ENCODE results near the gene ZDHHC22.

ZDHHC22 gene

GRCh38 chr14:77161011-77161410, 19.4 kb upstream of the ZDHHC22 start:
- no peaks in the 10 kb centered on the region for H3K79me2 ChIP-seq (ENCODE audit: insufficient read depth, low read length)
- H2AFZ ChIP-seq (ENCODE audit: low read depth, low read length, severe bottlenecking): no peak overlapping the region
- H3K9me3 ChIP-seq (ENCODE audit: insufficient read depth, low read length): no peaks in the 10 kb centered on the region
- no peak overlapping the region for H3K4me3 ChIP-seq (ENCODE audit: insufficient read depth, low read length, poor library complexity, severe bottlenecking)
- no peaks in the 10 kb centered on the region for H3K36me3 ChIP-seq (ENCODE audit: low read length)
- H3K9ac ChIP-seq (ENCODE audit: low read length): no peak overlapping the region
- no peaks in the 10 kb centered on the region for H3F3A ChIP-seq (ENCODE audit: insufficient read depth)
- TF ChIP-seq CTCF (IDR thresholded peaks at IDR 0.05; ENCODE audit: insufficient read depth, low read length, poor library complexity, severe bottlenecking) (no peak), EZH2phosphoT487 (conservative IDR thresholded peaks at IDR 0.05; ENCODE audit: low read length) (no peak)
- no peaks in the 10 kb centered on the region for H4K20me1 ChIP-seq (ENCODE audit: low read depth, low read length)
- H3K9me2 ChIP-seq (replicated peaks; ENCODE audit: insufficient read depth, low read length): no peaks in the 10 kb centered on the region
- no peak overlapping the region for H3K27ac ChIP-seq (ENCODE audit: low read depth, low read length)
- no peak overlapping the region for H3K4me2 ChIP-seq (ENCODE audit: low read depth, low read length, poor library complexity, severe bottlenecking)
- no peaks in the 10 kb centered on the region; the same call in 1 of the 2 replicates for H3K27me3 ChIP-seq (ENCODE audit: low read length)

- H3F3A ChIP-seq (ENCODE audit: insufficient read depth): no peaks in the 10 kb centered on the region
- no peaks in the 10 kb centered on the region for H3K79me2 ChIP-seq (ENCODE audit: insufficient read depth, low read length)
- H3K27ac ChIP-seq (ENCODE audit: low read depth, low read length): no peak overlapping the region
- no peaks in the 10 kb centered on the region for H4K20me1 ChIP-seq (ENCODE audit: low read depth, low read length)
- no peak for TF ChIP-seq CTCF (IDR thresholded peaks at IDR 0.05; ENCODE audit: insufficient read depth, low read length, poor library complexity, severe bottlenecking)
- TF ChIP-seq EZH2phosphoT487 (conservative IDR thresholded peaks at IDR 0.05; ENCODE audit: low read length): no peak
- no peaks in the 10 kb centered on the region for H3K9me3 ChIP-seq (ENCODE audit: insufficient read depth, low read length)
- H3K27me3 ChIP-seq (ENCODE audit: low read length): no peaks in the 10 kb centered on the region; the same call in 1 of the 2 replicates
- H3K9ac ChIP-seq (ENCODE audit: low read length): no peak overlapping the region
- no peak overlapping the region for H3K4me3 ChIP-seq (ENCODE audit: insufficient read depth, low read length, poor library complexity, severe bottlenecking)
- no peaks in the 10 kb centered on the region for H3K9me2 ChIP-seq (replicated peaks; ENCODE audit: insufficient read depth, low read length)
- H3K36me3 ChIP-seq (ENCODE audit: low read length): no peaks in the 10 kb centered on the region
- no peak overlapping the region for H3K4me2 ChIP-seq (ENCODE audit: low read depth, low read length, poor library complexity, severe bottlenecking)
- H2AFZ ChIP-seq (ENCODE audit: low read depth, low read length, severe bottlenecking): no peak overlapping the region
Observed at GRCh38 chr14:77158882-77159255, 17.3 kb upstream of the ZDHHC22 start.

- Histone ChIP-seq H3K9me3 (ENCODE audit: insufficient read depth, low read length) (no peaks in the 10 kb centered on the region), H3K9me2 (replicated peaks; ENCODE audit: insufficient read depth, low read length) (no peaks in the 10 kb centered on the region), H3K36me3 (ENCODE audit: low read length) (no peaks in the 10 kb centered on the region), H3K9ac (ENCODE audit: low read length) (no peak overlapping the region), H2AFZ (ENCODE audit: low read depth, low read length, severe bottlenecking) (no peak overlapping the region), H3K27ac (ENCODE audit: low read depth, low read length) (no peak overlapping the region), H3K79me2 (ENCODE audit: insufficient read depth, low read length) (no peaks in the 10 kb centered on the region), H3F3A (ENCODE audit: insufficient read depth) (no peaks in the 10 kb centered on the region), H3K27me3 (ENCODE audit: low read length) (no peaks in the 10 kb centered on the region; the same call in 1 of the 2 replicates), H4K20me1 (ENCODE audit: low read depth, low read length) (no peaks in the 10 kb centered on the region), H3K4me2 (ENCODE audit: low read depth, low read length, poor library complexity, severe bottlenecking) (no peak overlapping the region), H3K4me3 (ENCODE audit: insufficient read depth, low read length, poor library complexity, severe bottlenecking) (no peak overlapping the region)
- TF ChIP-seq CTCF (IDR thresholded peaks at IDR 0.05; ENCODE audit: insufficient read depth, low read length, poor library complexity, severe bottlenecking) (no peak), EZH2phosphoT487 (conservative IDR thresholded peaks at IDR 0.05; ENCODE audit: low read length) (no peak)
Observed at GRCh38 chr14:77158175-77158881, 16.7 kb upstream of the ZDHHC22 start.
